ENCODE data around the gene ST3GAL3. TPM values are rescaled to one million over a fixed set of nuclear protein-coding genes. Genes with fewer than 3 reads are reported as not detected.

The ST3GAL3 gene
- total RNA-seq, 1 experiment from 2014 or later, result 26.0 TPM

GRCh38 chr1:43797891-43798290 is 90.6 kb downstream of the ST3GAL3 start:
- no peak for TF ChIP-seq REST (IDR thresholded peaks at IDR 0.05; ENCODE audit: insufficient read depth in 1 of 2, low read depth in 2 of 2, low read length in 1 of 2)
- no peak overlapping the region for H3K4me3 ChIP-seq (ENCODE audit: low read depth in 2 of 2, low read length in 2 of 2)
- H3K27me3 ChIP-seq (ENCODE audit: control insufficient read depth, insufficient read depth, low read length), result no peaks in the 10 kb centered on the region
- in situ Hi-C loops (cut with HindIII; ENCODE audit: low pct_unique_long_range_greater_than_20kb, low sequenced_read_pairs) (no loop called here), intact Hi-C loops (cut with micrococcal nuclease; ENCODE audit: unreplicated experiment) (no loop called here)
- BruUV-seq (replicated peaks), result no TSS peak
- no peaks in the 10 kb centered on the region for H3K4me1 ChIP-seq (ENCODE audit: control insufficient read depth, insufficient read depth, low read length)
- DNase-seq (ENCODE audit: low read depth, low spot score) (no peak), ATAC-seq (no peak)
- CTCF ChIA-PET, result no interaction called here
- H3K27ac ChIP-seq (ENCODE audit: low read length), result no peak overlapping the region
- POLR2A ChIA-PET, result no interaction called here
- H3K9me3 ChIP-seq (ENCODE audit: control insufficient read depth, insufficient read depth, low read depth, low read length), result no peaks in the 10 kb centered on the region
- H3K36me3 ChIP-seq (ENCODE audit: control insufficient read depth, insufficient read depth, low read length), result no peaks in the 10 kb centered on the region

- in situ Hi-C loops (cut with HindIII; ENCODE audit: low pct_unique_long_range_greater_than_20kb, low sequenced_read_pairs), result no loop called here
Measured at GRCh38 chr1:43799656-43800635, 92.6 kb downstream of the ST3GAL3 start.

More at GRCh38 chr1:43799656-43800635, 92.6 kb downstream of the ST3GAL3 start:
- Histone ChIP-seq H3K9me3 (ENCODE audit: control insufficient read depth, insufficient read depth, low read depth, low read length) (no peaks in the 10 kb centered on the region), H3K27ac (ENCODE audit: low read length) (no peak overlapping the region), H3K27me3 (ENCODE audit: control insufficient read depth, insufficient read depth, low read length) (no peaks in the 10 kb centered on the region), H3K4me3 (ENCODE audit: low read depth in 2 of 2, low read length in 2 of 2) (no peak overlapping the region), H3K36me3 (ENCODE audit: control insufficient read depth, insufficient read depth, low read length) (no peaks in the 10 kb centered on the region), H3K4me1 (ENCODE audit: control insufficient read depth, insufficient read depth, low read length) (no peaks in the 10 kb centered on the region)
- DNase-seq (ENCODE audit: low read depth, low spot score) (no peak), ATAC-seq (no peak)
- BruUV-seq (replicated peaks), result no TSS peak
- TF ChIP-seq CTCF (IDR thresholded peaks at IDR 0.05), result no peak
- no peak for TF ChIP-seq TCF7L2 (IDR thresholded peaks at IDR 0.05; ENCODE audit: low read depth, low read length)
- TF ChIP-seq SIN3A (IDR thresholded peaks at IDR 0.05; ENCODE audit: borderline replicate concordance, insufficient read depth, low read depth, low read length), result no peak
- TF ChIP-seq REST (IDR thresholded peaks at IDR 0.05; ENCODE audit: insufficient read depth in 1 of 2, low read depth in 2 of 2, low read length in 1 of 2), result no peak
- no peak for TF ChIP-seq POLR2AphosphoS5 (IDR thresholded peaks at IDR 0.05; ENCODE audit: low read depth, low read length)
- ChIA-PET CTCF (no interaction called here), POLR2A (interaction anchor here (0.6 kb wide), 1 partner anchor 111 kb away, joined by 8 read pairs; no protein-coding TSS in a partner anchor)
- intact Hi-C loops (cut with micrococcal nuclease; ENCODE audit: unreplicated experiment), result no loop called here
